KMS-11 (cell line): ENCODE data around the gene MKX.
A peak's percentile ranks its signal among the peaks of the same experiment; 100 is the strongest.

ENCODE experiments used
- H2AFZ ChIP-seq: fragments of 200-600 bp; sonication (generic); 2 replicates; pipeline ENCODE4 v1.6.1; 2016; ENCODE audit warnings: antibody characterized with exemption, mixed run types, low read depth
- H3K27ac ChIP-seq: fragments of 200-600 bp; sonication (generic); 2 replicates; pipeline ENCODE4 v1.6.1; 2016; ENCODE audit warnings: mild to moderate bottlenecking, mixed run types
- H3K27me3 ChIP-seq: fragments of 200-600 bp; sonication (generic); 2 replicates; pipeline ENCODE4 v1.6.1; 2017; ENCODE audit warnings: mild to moderate bottlenecking, low read depth, mixed run types, moderate library complexity; ENCODE audit not compliant: insufficient read depth
- H3K36me3 ChIP-seq: fragments of 200-600 bp; sonication (generic); 2 replicates; pipeline ENCODE4 v1.6.1; 2017; ENCODE audit warnings: mild to moderate bottlenecking, mixed run types; ENCODE audit not compliant: insufficient read depth
- H3K4me1 ChIP-seq: fragments of 200-600 bp; sonication (generic); 2 replicates; pipeline ENCODE4 v1.6.1; 2016; ENCODE audit warnings: mild to moderate bottlenecking, low read depth, mixed run types; ENCODE audit not compliant: poor library complexity, severe bottlenecking
- H3K4me2 ChIP-seq: fragments of 200-600 bp; sonication (generic); 2 replicates; pipeline ENCODE4 v1.7.0; 2016; ENCODE audit warnings: mild to moderate bottlenecking, mixed run types
- H3K4me3 ChIP-seq: fragments of 200-600 bp; sonication (generic); IDR thresholded peaks from 2 replicates; pipeline ENCODE4 v1.6.1; 2017; ENCODE audit warnings: low read depth, low read length, mixed read lengths; ENCODE audit not compliant: insufficient read depth
- H3K79me2 ChIP-seq: fragments of 200-600 bp; sonication (generic); 2 replicates; pipeline ENCODE4 v1.6.1; 2016; ENCODE audit warnings: low read depth, mixed run types; ENCODE audit not compliant: insufficient read depth
- H3K9ac ChIP-seq: fragments of 200-600 bp; sonication (generic); 2 replicates; pipeline ENCODE4 v1.6.1; 2016; ENCODE audit warnings: mild to moderate bottlenecking, mixed run types
- H4K20me1 ChIP-seq: fragments of 200-600 bp; sonication (generic); 2 replicates; pipeline ENCODE4 v1.6.1; 2016; ENCODE audit warnings: mild to moderate bottlenecking, mixed run types; ENCODE audit not compliant: insufficient read depth
- CTCF ChIP-seq: fragments of 200-600 bp; sonication (generic); conservative IDR thresholded peaks from 2 replicates; pipeline ENCODE4 v1.6.1; 2017; ENCODE audit warnings: low read depth, mild to moderate bottlenecking, antibody characterized with exemption, low read length, moderate library complexity, mixed read lengths

Gene MKX

GRCh38 chr10:27741173-27742091 is 4.2 kb downstream of the MKX start:
- H3K9ac ChIP-seq, result no peak overlapping the region
- peak overlapping the region; percentile 100 for H2AFZ ChIP-seq
- H3K4me3 ChIP-seq, result no peak overlapping the region
- H4K20me1 ChIP-seq, result no peaks in the 10 kb centered on the region
- H3K79me2 ChIP-seq, result no peaks in the 10 kb centered on the region
- H3K4me2 ChIP-seq, result peak overlapping the region; percentile 59; the same call in 1 of the 2 replicates
- no peaks in the 10 kb centered on the region for H3K36me3 ChIP-seq
- H3K27me3 ChIP-seq, result peaks cover 9% of the 10 kb centered on the region; the same call in 1 of the 2 replicates
- peaks cover 6% of the 10 kb centered on the region for H3K4me1 ChIP-seq
- TF ChIP-seq CTCF, result no peak
- H3K27ac ChIP-seq, result no peak overlapping the region; the same call in 1 of the 2 replicates

- Histone ChIP-seq H3K27me3 (no peaks in the 10 kb centered on the region), H3K36me3 (no peaks in the 10 kb centered on the region), H3K4me1 (no peaks in the 10 kb centered on the region), H3K4me3 (no peak overlapping the region), H3K4me2 (no peak overlapping the region), H4K20me1 (no peaks in the 10 kb centered on the region), H3K9ac (no peak overlapping the region), H2AFZ (no peak overlapping the region), H3K79me2 (no peaks in the 10 kb centered on the region), H3K27ac (no peak overlapping the region)
- no peak for TF ChIP-seq CTCF
These were observed 9.2 kb downstream of the MKX start for GRCh38 chr10:27736396-27736795.

GRCh38 chr10:27730041-27730440 is 15.6 kb downstream of the MKX start:
- Histone ChIP-seq H3K36me3 (no peaks in the 10 kb centered on the region), H4K20me1 (no peaks in the 10 kb centered on the region), H3K4me1 (no peaks in the 10 kb centered on the region), H3K4me3 (no peak overlapping the region), H3K9ac (no peak overlapping the region), H3K79me2 (no peaks in the 10 kb centered on the region), H2AFZ (no peak overlapping the region), H3K4me2 (no peak overlapping the region), H3K27ac (no peak overlapping the region), H3K27me3 (no peaks in the 10 kb centered on the region)
- no peak for TF ChIP-seq CTCF

GRCh38 chr10:27728338-27728737 is 17.3 kb downstream of the MKX start:
- Histone ChIP-seq H3K27me3 (no peaks in the 10 kb centered on the region), H3K4me3 (no peak overlapping the region), H3K79me2 (no peaks in the 10 kb centered on the region), H3K36me3 (no peaks in the 10 kb centered on the region), H3K27ac (no peak overlapping the region), H4K20me1 (no peaks in the 10 kb centered on the region), H3K9ac (no peak overlapping the region), H3K4me1 (no peaks in the 10 kb centered on the region), H3K4me2 (no peak overlapping the region), H2AFZ (no peak overlapping the region)
- TF ChIP-seq CTCF, result no peak
